HG03139 (cell line): ENCODE measurements around the gene ARL11.

ENCODE experiments used
- ATAC-seq: cut with Tn5 transposase; IDR thresholded peaks from one replicate; pipeline ENCODE4 v1.9.1; 2021; ENCODE audit not compliant: unreplicated experiment

ARL11 gene

GRCh38 chr13:49646688-49647087 is 18.4 kb downstream of the ARL11 start:
- no peak for ATAC-seq

- no peak for ATAC-seq
These were observed 21.1 kb downstream of the ARL11 start for GRCh38 chr13:49649244-49649962.

GRCh38 chr13:49649963-49650312 is 21.6 kb downstream of the ARL11 start:
- ATAC-seq: no peak

- no peak for ATAC-seq
These were observed 23.5 kb downstream of the ARL11 start for GRCh38 chr13:49651570-49652354.

- no peak for ATAC-seq
These were observed 24.3 kb downstream of the ARL11 start for GRCh38 chr13:49652355-49653305.

- ATAC-seq: no peak
These were observed 25.2 kb downstream of the ARL11 start for GRCh38 chr13:49653478-49653877.

- ATAC-seq: no peak
These were observed 25.7 kb downstream of the ARL11 start for GRCh38 chr13:49654011-49654410.

- no peak for ATAC-seq
These were observed 27.6 kb downstream of the ARL11 start for GRCh38 chr13:49655906-49656305.

- ATAC-seq: no peak
These were observed 28.9 kb downstream of the ARL11 start for GRCh38 chr13:49657241-49657641.

- no peak for ATAC-seq
These were observed 36.3 kb downstream of the ARL11 start for GRCh38 chr13:49664606-49665005.

- no peak for ATAC-seq
These were observed 39.5 kb downstream of the ARL11 start for GRCh38 chr13:49667773-49668172.

- no peak for ATAC-seq
These were observed 41.5 kb downstream of the ARL11 start for GRCh38 chr13:49669735-49670309.

GRCh38 chr13:49670828-49671227 is 42.5 kb downstream of the ARL11 start:
- no peak for ATAC-seq

GRCh38 chr13:49676581-49677298 is 48.4 kb downstream of the ARL11 start:
- ATAC-seq: no peak

GRCh38 chr13:49678191-49678914 is 50.0 kb downstream of the ARL11 start:
- ATAC-seq: no peak

GRCh38 chr13:49679246-49679645 is 50.9 kb downstream of the ARL11 start:
- ATAC-seq: no peak

- no peak for ATAC-seq
These were observed 53.6 kb downstream of the ARL11 start for GRCh38 chr13:49681842-49682435.
